ENCODE data around the gene FHOD3.

Gene FHOD3

GRCh38 chr18:36734596-36734995 lies 437.1 kb downstream of the FHOD3 start:
- no peak for DNase-seq (ENCODE audit: low read depth in 1 of 2, low spot score in 1 of 2)
- Histone ChIP-seq H3K27me3 (ENCODE audit: insufficient read depth, poor library complexity, severe bottlenecking) (peaks cover 9% of the 10 kb centered on the region), H3K27ac (replicated peaks) (no peak overlapping the region), H3K4me3 (replicated peaks; ENCODE audit: insufficient read depth, low read length) (no peak overlapping the region)
- TF ChIP-seq POLR2AphosphoS5 (IDR thresholded peaks at IDR 0.05; ENCODE audit: low read depth) (no peak), GABPA (IDR thresholded peaks at IDR 0.05; ENCODE audit: low read depth) (no peak), SPI1 (IDR thresholded peaks at IDR 0.05; ENCODE audit: borderline replicate concordance, low read depth) (no peak), CTCF (IDR thresholded peaks at IDR 0.05; ENCODE audit: insufficient read depth, low read length) (no peak)

GRCh38 chr18:36735130-36735529 lies 437.6 kb downstream of the FHOD3 start:
- DNase-seq (ENCODE audit: low read depth in 1 of 2, low spot score in 1 of 2) = no peak
- H3K27me3 ChIP-seq (ENCODE audit: insufficient read depth, poor library complexity, severe bottlenecking) = peaks cover 11% of the 10 kb centered on the region
- no peak overlapping the region for H3K27ac ChIP-seq (replicated peaks)
- H3K4me3 ChIP-seq (replicated peaks; ENCODE audit: insufficient read depth, low read length) = no peak overlapping the region
- TF ChIP-seq GABPA (IDR thresholded peaks at IDR 0.05; ENCODE audit: low read depth) = no peak
- TF ChIP-seq CTCF (IDR thresholded peaks at IDR 0.05; ENCODE audit: insufficient read depth, low read length) = no peak
- TF ChIP-seq SPI1 (IDR thresholded peaks at IDR 0.05; ENCODE audit: borderline replicate concordance, low read depth) = no peak
- TF ChIP-seq POLR2AphosphoS5 (IDR thresholded peaks at IDR 0.05; ENCODE audit: low read depth) = no peak
- no peak for TF ChIP-seq REST (IDR thresholded peaks at IDR 0.05; ENCODE audit: insufficient replicate concordance, low read depth)

GRCh38 chr18:36736094-36736493 lies 438.6 kb downstream of the FHOD3 start:
- Histone ChIP-seq H3K27ac (replicated peaks) (no peak overlapping the region), H3K27me3 (ENCODE audit: insufficient read depth, poor library complexity, severe bottlenecking) (peaks cover 11% of the 10 kb centered on the region), H3K4me3 (replicated peaks; ENCODE audit: insufficient read depth, low read length) (no peak overlapping the region)
- no peak for DNase-seq (ENCODE audit: low read depth in 1 of 2, low spot score in 1 of 2)
- TF ChIP-seq POLR2AphosphoS5 (IDR thresholded peaks at IDR 0.05; ENCODE audit: low read depth) (no peak), REST (IDR thresholded peaks at IDR 0.05; ENCODE audit: insufficient replicate concordance, low read depth) (no peak), SPI1 (IDR thresholded peaks at IDR 0.05; ENCODE audit: borderline replicate concordance, low read depth) (no peak), CTCF (IDR thresholded peaks at IDR 0.05; ENCODE audit: insufficient read depth, low read length) (no peak), GABPA (IDR thresholded peaks at IDR 0.05; ENCODE audit: low read depth) (no peak)

- DNase-seq (ENCODE audit: low read depth in 1 of 2, low spot score in 1 of 2) = no peak
- H3K27ac ChIP-seq (replicated peaks) = no peak overlapping the region
- no peak overlapping the region for H3K4me3 ChIP-seq (replicated peaks; ENCODE audit: insufficient read depth, low read length)
- TF ChIP-seq GABPA (IDR thresholded peaks at IDR 0.05; ENCODE audit: low read depth) (no peak), POLR2AphosphoS5 (IDR thresholded peaks at IDR 0.05; ENCODE audit: low read depth) (no peak), CTCF (IDR thresholded peaks at IDR 0.05; ENCODE audit: insufficient read depth, low read length) (no peak), SPI1 (IDR thresholded peaks at IDR 0.05; ENCODE audit: borderline replicate concordance, low read depth) (no peak), REST (IDR thresholded peaks at IDR 0.05; ENCODE audit: insufficient replicate concordance, low read depth) (no peak)
- H3K27me3 ChIP-seq (ENCODE audit: insufficient read depth, poor library complexity, severe bottlenecking) = peaks cover 11% of the 10 kb centered on the region
Measured at GRCh38 chr18:36737316-36737715, 439.8 kb downstream of the FHOD3 start.
